GM12875 (cell line): Measurements from ENCODE around the gene SEPTIN12.

Experiments used
- H3K4me3 ChIP-seq: one replicate; pipeline ENCODE4 v1.5.1; 2011; ENCODE audit warnings: low read depth, low read length, control low read depth
- CTCF ChIP-seq: IDR thresholded peaks from 2 replicates; pipeline ENCODE4 v1.5.1; 2011; ENCODE audit warnings: low read depth, mild to moderate bottlenecking, control low read depth, inconsistent platforms, low read length, moderate library complexity, borderline replicate concordance; ENCODE audit not compliant: insufficient read depth

Gene SEPTIN12

GRCh38 chr16:4753227-4753626 is 34.9 kb downstream of the SEPTIN12 start:
- TF ChIP-seq CTCF = no peak
- H3K4me3 ChIP-seq = no peak overlapping the region

GRCh38 chr16:4752351-4753100 is 35.6 kb downstream of the SEPTIN12 start:
- H3K4me3 ChIP-seq = no peak overlapping the region
- no peak for TF ChIP-seq CTCF

- no peak overlapping the region for H3K4me3 ChIP-seq
- no peak for TF ChIP-seq CTCF
Measured at GRCh38 chr16:4750896-4751295, 37.2 kb downstream of the SEPTIN12 start.

GRCh38 chr16:4749700-4750257 is 38.4 kb downstream of the SEPTIN12 start:
- no peak overlapping the region for H3K4me3 ChIP-seq
- TF ChIP-seq CTCF = no peak

- TF ChIP-seq CTCF = no peak
- no peak overlapping the region for H3K4me3 ChIP-seq
Measured at GRCh38 chr16:4748682-4749411, 39.3 kb downstream of the SEPTIN12 start.

- no peak overlapping the region for H3K4me3 ChIP-seq
- no peak for TF ChIP-seq CTCF
Measured at GRCh38 chr16:4747906-4748681, 40.1 kb downstream of the SEPTIN12 start.
